NCI-H187 (cell line): Measurements from ENCODE around the gene NCCRP1.

Experiments
- DNase-seq, 2 experiments: peaks; one replicate each; lab custom pipeline; 2025; lab: John Stamatoyannopoulos, UW

The NCCRP1 gene

DNA sequence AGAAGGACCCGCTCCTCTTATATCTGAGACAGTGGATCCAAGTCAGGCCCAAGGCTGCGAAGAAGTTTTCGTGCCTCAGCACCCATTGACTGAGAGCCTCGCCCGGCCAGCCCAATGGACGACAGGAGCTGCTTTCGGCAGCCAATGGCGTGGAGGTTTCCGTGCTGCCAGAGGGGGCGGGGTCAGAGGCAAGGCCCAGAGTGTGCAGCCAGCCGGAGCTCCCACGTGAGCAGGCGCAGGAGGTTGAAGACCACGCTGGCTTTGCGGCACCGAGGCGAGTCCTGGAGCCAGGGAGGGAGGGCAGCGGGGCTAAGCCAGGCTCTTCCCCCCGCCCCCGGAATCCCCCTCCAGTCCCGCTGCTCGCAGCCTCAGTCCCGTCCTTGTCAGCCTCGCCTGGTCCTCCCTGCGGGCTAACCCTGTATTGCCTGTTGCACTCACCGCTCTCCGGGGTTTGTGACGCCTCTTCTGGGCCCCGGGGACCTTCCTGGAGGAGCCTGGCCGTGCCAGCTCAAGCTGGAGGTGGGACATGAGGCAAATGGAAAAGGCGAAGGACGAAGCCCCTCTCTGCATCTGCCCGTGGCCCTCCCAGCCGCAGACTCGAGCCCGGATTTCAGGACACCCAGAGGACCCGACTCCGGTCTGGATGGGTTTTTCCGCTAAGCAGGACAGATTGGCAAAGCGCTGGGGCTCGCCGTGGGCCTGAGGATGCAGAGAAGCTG lies 50.3 kb downstream of the NCCRP1 start:
- DNase-seq, result no peak

DNA sequence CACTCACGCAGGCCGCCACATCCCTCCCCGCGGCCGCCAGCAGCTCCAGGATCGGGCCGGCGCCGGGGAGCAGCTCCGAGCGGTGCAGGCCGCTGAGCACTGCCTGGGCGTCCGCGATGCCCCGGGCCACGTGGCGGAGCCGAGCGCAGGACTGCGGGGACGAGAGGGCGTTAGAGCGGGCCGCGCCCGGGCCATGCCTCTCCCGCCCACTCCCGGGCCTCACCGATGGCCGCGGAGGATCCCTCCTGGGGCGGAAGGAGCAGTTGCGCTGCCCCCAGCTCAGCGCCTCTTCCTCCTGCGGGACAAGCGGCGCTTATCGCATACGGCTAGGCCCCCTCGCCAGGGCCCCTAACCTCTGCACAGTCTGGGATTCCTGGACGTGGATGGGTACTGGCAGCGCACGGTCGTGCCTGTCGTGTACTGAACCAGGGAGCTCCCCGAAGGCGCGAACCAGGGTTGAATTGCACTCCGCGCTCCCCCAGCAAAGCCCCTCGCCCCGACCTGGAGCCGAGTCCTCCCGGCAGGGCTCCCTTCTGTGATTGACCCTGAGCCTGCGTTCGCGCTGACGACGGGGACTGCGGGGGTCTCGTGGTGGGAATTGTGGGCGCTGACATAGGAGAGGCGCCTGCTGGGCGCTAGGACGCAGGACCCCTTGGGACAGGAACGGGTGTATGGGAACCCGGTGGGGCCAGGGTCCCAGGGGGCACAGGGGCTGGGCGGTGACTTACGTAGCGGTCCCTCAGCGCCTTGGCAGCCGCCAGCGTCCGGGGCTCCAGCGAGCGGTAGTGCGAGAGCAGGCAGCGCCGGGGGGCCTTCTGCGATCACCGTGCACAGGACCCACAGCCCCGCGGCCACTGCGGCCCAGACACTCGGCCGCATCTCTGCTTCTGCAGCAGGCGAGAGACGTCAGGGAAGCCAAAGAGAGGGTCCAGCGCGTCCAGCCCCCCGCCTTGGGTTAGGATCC lies 51.2 kb downstream of the NCCRP1 start:
- no peak for DNase-seq

DNA sequence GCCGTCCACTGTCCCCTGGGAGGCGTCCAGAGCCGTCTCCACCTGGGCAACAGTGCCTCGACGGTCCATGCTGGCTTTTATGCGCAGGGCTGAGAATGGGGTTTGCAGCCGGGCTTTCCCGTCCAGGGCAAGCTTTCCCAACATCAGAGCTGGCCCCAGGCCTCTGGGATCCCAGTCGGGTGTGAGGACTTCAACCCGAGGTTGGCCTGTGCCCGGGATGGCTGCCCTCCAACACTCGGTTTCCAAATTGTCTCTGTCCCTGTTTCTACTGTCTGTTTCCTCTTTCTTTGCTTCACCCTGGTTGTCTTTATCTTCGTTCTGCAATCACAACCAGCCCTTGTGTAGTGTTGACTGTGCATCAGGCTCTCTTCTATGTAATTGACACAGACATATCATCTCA lies 52.0 kb downstream of the NCCRP1 start, which contains the start of gene IFNL4:
Gene IFNL4, minus strand, starts transcription at position 51 of the 400 bp plus-strand sequence.
- DNase-seq, result no peak

DNA sequence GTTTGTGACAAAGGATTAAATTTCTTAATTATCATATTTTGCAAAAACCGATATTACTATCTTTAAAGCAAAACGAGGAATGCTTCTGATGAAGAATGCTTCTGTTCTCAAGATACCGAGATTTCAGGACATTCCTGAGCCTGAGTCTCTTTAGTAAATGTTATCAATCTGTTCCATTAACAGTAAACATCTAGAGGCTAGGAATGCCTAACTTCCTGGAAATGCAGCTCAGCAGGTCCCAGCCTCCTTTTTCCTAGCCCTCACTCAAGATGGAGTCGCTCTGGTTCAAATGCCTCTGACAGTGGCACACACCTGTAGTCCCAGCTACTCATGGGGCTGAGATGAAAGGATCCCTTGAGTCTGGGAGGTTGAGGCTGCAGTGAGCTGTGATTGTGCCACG lies 54.3 kb downstream of the NCCRP1 start:
- no peak for DNase-seq
